GM18519 (cell line): ENCODE data around the gene MPPED2.

Source experiments
- ATAC-seq: cut with Tn5 transposase; IDR thresholded peaks from one replicate; pipeline ENCODE4 v1.9.1; 2021; ENCODE audit warnings: mild to moderate bottlenecking, moderate library complexity; ENCODE audit not compliant: unreplicated experiment, low FRiP score

The MPPED2 gene

GRCh38 chr11:30424321-30424720, 161.8 kb downstream of the MPPED2 start:
- ATAC-seq, result no peak

DNA sequence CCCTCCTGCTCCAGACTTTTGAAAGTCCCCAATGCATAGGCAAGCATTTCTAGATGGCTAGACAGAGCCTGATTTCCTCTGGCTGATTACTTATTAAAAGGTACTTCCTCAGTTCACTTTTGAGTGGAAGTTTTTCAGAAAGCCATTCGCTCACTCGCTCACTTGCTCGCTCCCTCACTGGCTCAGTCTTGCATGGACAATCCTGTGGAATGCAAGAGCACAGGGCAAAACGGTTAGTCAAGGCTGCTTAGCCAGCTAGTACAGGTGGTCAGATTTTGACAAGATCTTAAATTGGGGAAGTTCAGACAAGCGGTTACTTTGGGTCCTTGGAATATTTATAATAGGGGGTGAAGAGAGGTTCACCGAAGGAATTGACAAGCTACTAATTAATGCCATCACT, 162.3 kb downstream of the MPPED2 start:
- no peak for ATAC-seq

GRCh38 chr11:30423279-30423648, 162.9 kb downstream of the MPPED2 start:
- no peak for ATAC-seq

GRCh38 chr11:30422447-30423278, 163.5 kb downstream of the MPPED2 start:
- no peak for ATAC-seq

DNA sequence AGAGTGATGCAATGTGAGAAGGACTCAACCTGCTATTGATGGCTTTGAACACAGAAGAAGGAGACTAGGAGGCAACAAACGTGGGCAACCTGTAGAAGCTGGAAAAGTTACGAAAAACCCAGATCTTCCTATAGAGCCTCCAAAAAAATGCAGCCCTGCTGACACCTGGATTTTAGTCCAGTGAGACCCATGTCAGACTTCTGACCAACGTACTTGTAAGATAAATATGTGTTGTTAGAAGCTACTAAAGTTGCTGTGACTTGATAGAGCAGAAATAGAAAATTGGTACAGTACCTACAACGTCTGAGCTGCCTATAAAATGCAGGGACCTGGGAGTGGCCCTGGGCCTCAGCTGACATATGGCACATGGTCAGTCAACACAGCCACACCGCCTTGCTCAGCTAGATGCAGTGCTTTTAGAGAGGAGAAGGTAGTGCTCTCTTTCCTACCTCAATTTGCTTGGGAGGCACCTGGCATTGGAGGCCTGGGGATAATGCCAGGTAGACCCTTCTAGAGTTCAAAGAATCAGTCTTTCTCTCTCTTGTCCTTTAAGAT, 165.8 kb downstream of the MPPED2 start:
- no peak for ATAC-seq

DNA sequence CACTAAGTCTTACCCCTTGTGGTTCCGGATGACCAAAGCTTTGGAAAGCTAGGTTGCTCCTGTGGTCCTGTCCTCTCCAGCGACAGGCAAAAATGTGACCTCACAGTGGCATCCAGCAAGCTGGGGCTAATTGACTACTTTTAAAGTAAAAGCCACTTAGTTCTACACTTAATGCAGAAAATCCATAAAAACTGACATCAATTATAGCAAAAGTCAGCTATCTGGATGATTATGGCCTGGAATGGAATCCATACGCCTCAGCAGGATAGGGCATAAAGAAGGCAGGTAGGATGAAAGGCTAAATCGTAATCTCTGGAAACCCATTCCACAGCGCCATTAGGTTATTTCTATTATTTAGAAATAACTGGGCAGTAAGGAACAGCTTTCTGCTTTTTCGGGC, 171.3 kb downstream of the MPPED2 start:
- ATAC-seq, result no peak

DNA sequence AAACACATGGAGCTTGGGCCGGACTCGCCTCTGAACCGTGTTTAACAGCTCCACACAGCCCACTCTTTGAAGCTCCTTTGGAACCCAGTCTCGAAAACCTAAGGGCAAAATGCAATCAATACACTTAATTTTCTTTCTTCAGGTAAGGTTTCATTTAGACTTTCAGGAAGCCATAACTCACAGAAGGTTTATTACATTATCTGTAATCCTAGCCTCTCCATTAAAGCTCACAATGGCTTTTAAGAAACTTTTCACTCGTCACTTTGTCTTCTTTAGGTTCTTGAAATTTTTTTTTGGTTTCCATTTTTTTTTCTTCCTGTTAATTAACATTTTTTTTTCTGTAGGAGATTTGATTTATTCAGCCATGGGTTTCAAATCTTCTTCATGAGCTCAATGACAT, 171.9 kb downstream of the MPPED2 start:
- ATAC-seq, result no peak

GRCh38 chr11:30412509-30412908, 173.6 kb downstream of the MPPED2 start:
- no peak for ATAC-seq

DNA sequence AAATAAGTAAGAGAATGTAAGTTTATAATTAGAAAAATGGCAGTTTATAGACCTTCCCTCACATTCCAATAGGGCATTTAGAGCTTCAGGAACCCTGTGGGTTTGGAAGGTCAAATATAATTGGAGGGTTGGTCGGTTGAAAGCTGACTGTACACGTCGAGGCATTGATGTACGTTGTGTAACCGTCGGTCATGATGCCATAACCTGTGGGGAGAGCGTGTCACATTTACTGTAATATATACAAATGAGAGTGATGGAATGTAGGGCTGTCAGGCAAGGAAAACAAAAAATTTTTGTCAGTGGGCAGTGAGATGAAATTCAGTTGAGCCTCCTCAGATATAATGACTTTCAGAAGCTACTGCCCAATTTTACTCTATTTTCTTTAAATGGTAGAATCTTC, 174.8 kb downstream of the MPPED2 start:
- no peak for ATAC-seq

DNA sequence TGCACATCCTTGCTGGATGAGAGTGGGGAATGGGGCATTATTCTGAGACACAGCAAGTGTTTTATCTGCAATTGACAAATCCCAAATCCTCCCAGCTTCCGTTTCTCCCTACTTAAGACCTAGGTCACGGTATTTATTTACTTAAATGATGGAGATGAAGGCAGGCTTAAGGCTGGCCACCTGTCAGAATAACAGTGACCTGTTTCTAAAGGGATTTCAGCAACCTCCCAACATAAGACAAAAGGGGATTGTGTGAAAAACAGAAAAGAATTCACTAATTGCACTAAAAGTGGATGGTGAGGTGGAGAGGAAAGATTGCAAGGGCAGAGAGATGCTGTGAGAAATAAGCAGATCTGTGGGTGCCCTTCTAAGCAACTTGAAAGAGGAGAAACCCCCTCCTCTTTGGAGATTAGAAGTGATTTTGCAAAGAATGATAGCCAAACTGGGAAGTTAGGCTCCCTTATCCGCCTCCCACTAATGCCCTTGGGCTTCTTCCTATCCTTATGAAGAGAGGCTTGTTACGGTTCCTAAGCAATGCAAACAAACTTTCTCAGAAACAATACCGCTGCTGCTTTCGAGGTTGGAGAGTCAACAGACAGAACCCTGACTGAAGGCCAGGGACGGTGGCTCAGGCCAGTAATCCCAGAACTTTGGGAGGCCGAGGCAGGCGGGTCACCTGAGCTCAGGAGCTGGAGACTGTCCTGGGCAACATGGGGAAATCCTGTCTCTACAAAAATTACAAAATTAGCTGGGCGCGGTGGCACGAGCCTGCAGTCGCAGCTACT, 179.0 kb downstream of the MPPED2 start:
- no peak for ATAC-seq

- no peak for ATAC-seq
These were observed 180.8 kb downstream of the MPPED2 start for GRCh38 chr11:30405385-30405784.

DNA sequence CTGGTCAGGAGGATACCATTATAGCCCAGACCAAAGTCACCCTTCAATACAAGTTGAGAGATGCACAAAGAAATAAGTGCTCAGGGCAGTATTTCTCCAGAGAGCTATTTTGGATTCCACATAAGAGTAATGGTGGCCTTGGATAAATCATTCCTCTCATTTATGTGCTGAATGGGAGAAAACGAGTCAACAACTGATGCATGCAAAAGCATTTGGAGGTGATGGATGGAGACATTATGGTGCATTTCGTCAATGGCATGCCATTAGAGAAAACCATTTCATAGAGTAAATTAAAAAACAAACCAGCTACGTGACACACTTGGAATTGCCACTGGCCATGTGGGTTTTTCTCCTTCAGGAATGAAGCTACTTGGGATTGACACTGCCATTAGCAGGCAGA, 182.0 kb downstream of the MPPED2 start:
- no peak for ATAC-seq

- ATAC-seq, result no peak
These were observed 190.4 kb downstream of the MPPED2 start for GRCh38 chr11:30395751-30396150.

DNA sequence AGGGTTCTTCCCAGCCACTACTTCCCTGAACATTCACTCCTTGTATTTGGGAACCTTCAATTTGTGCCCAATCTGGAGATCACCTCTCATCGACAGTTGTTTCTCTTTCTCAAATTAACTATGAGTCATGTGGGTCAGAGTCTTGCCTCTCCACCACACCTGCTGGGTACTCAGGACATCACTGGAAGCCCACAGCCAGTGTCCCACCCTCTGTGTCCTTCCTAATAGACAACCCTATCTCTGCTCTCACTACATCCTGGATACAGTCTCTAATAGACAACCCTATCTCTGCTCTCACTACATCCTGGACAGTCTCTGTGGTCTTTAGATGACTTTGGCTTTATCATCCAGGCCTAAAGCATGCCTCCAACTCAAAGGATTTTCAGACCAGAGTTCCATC, 193.1 kb downstream of the MPPED2 start:
- no peak for ATAC-seq

GRCh38 chr11:30392221-30392784, 193.8 kb downstream of the MPPED2 start:
- no peak for ATAC-seq

- ATAC-seq, result no peak
These were observed 197.2 kb downstream of the MPPED2 start for GRCh38 chr11:30388957-30389356.

- no peak for ATAC-seq
These were observed 198.0 kb downstream of the MPPED2 start for GRCh38 chr11:30387891-30388861.

GRCh38 chr11:30381879-30382278, 204.3 kb downstream of the MPPED2 start:
- ATAC-seq, result no peak

GRCh38 chr11:30380846-30381245, 205.3 kb downstream of the MPPED2 start:
- ATAC-seq, result no peak

- no peak for ATAC-seq
These were observed 208.8 kb downstream of the MPPED2 start for GRCh38 chr11:30377347-30377746.
